Panc1 (cell line): ENCODE results near the gene FBRSL1. TPM values are rescaled to one million over a fixed set of nuclear protein-coding genes. Genes with fewer than 3 reads are reported as not detected.

Experiments
- ATAC-seq: fragments of 200-7000 bp; cut with Tn5 transposase; 2 replicates; pipeline ENCODE4 v1.9.1; 2020; ENCODE audit warnings: mild to moderate bottlenecking, moderate library complexity
- BruUV-seq: library from RNA; stranded (reverse); fragments of 400-500 nt; replicated peaks from 2 replicates; lab custom pipeline; 2021; lab: Mats Ljungman, UMichigan
- CTCF ChIA-PET: fragments of 300-600 bp; sonication (Branson Sonifier 250); formaldehyde crosslinking; loops from one replicate; lab custom pipeline; 2022; ENCODE audit warnings: antibody characterized with exemption; lab: Charles Lee
- POLR2A ChIA-PET: fragments of 300-600 bp; sonication (Branson Sonifier 250); formaldehyde crosslinking; loops from one replicate; lab custom pipeline; 2022; ENCODE audit warnings: antibody characterized with exemption; lab: Charles Lee
- DNase-seq: peaks from one replicate; pipeline ENCODE4 v3.0.0-alpha.2; 2010; ENCODE audit warnings: low read depth, low spot score
- H3K27ac ChIP-seq: 2 replicates; pipeline ENCODE4 v1.5.1; 2011; ENCODE audit warnings: mild to moderate bottlenecking, low read length, inconsistent platforms
- H3K27me3 ChIP-seq: fragments of 200-500 bp; sonication (Bioruptor generic); 2 replicates; pipeline ENCODE4 v1.6.0; 2014; ENCODE audit warnings: low read length, inconsistent platforms; ENCODE audit not compliant: control insufficient read depth, insufficient read depth
- H3K36me3 ChIP-seq: fragments of 200-500 bp; sonication (Bioruptor generic); 2 replicates; pipeline ENCODE4 v1.5.1; 2014; ENCODE audit warnings: inconsistent platforms, mild to moderate bottlenecking, low read length, moderate library complexity; ENCODE audit not compliant: control insufficient read depth, insufficient read depth
- H3K4me1 ChIP-seq: 2 replicates; pipeline ENCODE4 v1.5.1; 2011; ENCODE audit warnings: inconsistent platforms, mild to moderate bottlenecking, low read length, moderate library complexity; ENCODE audit not compliant: control insufficient read depth, insufficient read depth
- H3K4me3 ChIP-seq, 2 experiments: 2 replicates each; pipeline ENCODE4 v1.5.1; 2011 to 2012; ENCODE audit warnings: low read depth in 2 of 2, low read length in 2 of 2, mild to moderate bottlenecking in 2 of 2, inconsistent platforms in 1 of 2, moderate library complexity in 1 of 2
- H3K9me3 ChIP-seq: fragments of 200-500 bp; sonication (Bioruptor generic); 2 replicates; pipeline ENCODE4 v1.5.1; 2014; ENCODE audit warnings: low read depth, mild to moderate bottlenecking, inconsistent platforms, low read length, moderate library complexity; ENCODE audit not compliant: control insufficient read depth, insufficient read depth
- POLR2AphosphoS5 ChIP-seq: IDR thresholded peaks from 2 replicates; pipeline ENCODE4 v1.6.1; 2012; ENCODE audit warnings: mild to moderate bottlenecking, low read depth, low read length, moderate library complexity
- SIN3A ChIP-seq: IDR thresholded peaks from 2 replicates; pipeline ENCODE4 v1.6.1; 2012; ENCODE audit warnings: low read depth, mild to moderate bottlenecking, low read length, moderate library complexity, borderline replicate concordance; ENCODE audit not compliant: insufficient read depth
- TCF7L2 ChIP-seq: IDR thresholded peaks from 2 replicates; pipeline ENCODE4 v1.6.1; 2011; ENCODE audit warnings: mild to moderate bottlenecking, low read depth, low read length, inconsistent platforms
- in situ Hi-C: cut with HindIII; loops from 2 replicates; pipeline ENCODE4 v1.10.0; 2016; ENCODE audit warnings: low sequenced_read_pairs, low pct_unique_long_range_greater_than_20kb
- intact Hi-C: fragments of 100-400 bp; cut with micrococcal nuclease; formaldehyde crosslinking; loops from one replicate; pipeline ENCODE4 v1.10.0; 2022; ENCODE audit not compliant: unreplicated experiment
- total RNA-seq: library from RNA; stranded (reverse); gene quantifications from one replicate; pipeline ENCODE4 v1.2.1, GENCODE V29; 2021; ENCODE audit not compliant: unreplicated experiment
- TF ChIP-seq, protein P1 (sequence below): fragments of 450-650 bp; IDR thresholded peaks from 2 replicates; pipeline ENCODE4 v1.5.1; 2017; ENCODE audit warnings: mild to moderate bottlenecking
- TF ChIP-seq, protein P2 (sequence below), 2 experiments: IDR thresholded peaks; 2 replicates each; pipeline ENCODE4 v1.6.1; 2011 to 2012; ENCODE audit warnings: low read depth in 2 of 2, control low read depth in 1 of 2, low read length in 1 of 2, mild to moderate bottlenecking in 1 of 2, moderate library complexity in 1 of 2; ENCODE audit not compliant: insufficient read depth in 1 of 2

FBRSL1 gene
- total RNA-seq, 1 experiment from 2014 or later: 104 TPM

GRCh38 chr12:132456944-132457495 is 32.9 kb upstream of the FBRSL1 start:
- no peak for ATAC-seq
- CTCF ChIA-PET: no interaction called here

DNA sequence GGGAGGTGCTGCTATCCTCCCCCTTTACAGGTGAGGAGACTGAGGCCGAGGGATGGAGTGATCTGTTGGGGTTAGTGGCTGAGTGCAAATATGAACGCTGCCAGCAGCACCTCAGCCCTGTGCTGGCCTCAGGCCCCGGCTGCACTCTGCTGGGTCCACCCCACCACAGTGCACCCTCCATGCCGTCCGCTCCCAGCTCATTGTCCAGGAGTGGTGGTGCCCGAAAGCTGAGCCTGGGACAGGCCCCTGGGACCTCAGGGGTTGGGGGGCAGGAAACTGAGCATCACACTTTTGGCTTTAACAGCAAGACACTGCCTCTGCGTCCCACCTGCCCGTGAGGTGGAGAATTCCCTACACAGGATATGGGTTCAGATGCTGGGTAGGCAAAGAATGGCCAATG is 31.5 kb upstream of the FBRSL1 start:
- no peaks in the 10 kb centered on the region for H3K9me3 ChIP-seq
- H3K4me1 ChIP-seq: peaks cover 8% of the 10 kb centered on the region
- intact Hi-C loops: no loop called here
- no peak for ATAC-seq
- no peak for DNase-seq
- no peak overlapping the region for H3K4me3 ChIP-seq
- no peaks in the 10 kb centered on the region for H3K36me3 ChIP-seq
- no peaks in the 10 kb centered on the region for H3K27me3 ChIP-seq
- ChIA-PET CTCF (no interaction called here), POLR2A (no interaction called here)
- in situ Hi-C loops: no loop called here
- BruUV-seq: no TSS peak
- H3K27ac ChIP-seq: no peak overlapping the region
- TF ChIP-seq, protein P1, sequence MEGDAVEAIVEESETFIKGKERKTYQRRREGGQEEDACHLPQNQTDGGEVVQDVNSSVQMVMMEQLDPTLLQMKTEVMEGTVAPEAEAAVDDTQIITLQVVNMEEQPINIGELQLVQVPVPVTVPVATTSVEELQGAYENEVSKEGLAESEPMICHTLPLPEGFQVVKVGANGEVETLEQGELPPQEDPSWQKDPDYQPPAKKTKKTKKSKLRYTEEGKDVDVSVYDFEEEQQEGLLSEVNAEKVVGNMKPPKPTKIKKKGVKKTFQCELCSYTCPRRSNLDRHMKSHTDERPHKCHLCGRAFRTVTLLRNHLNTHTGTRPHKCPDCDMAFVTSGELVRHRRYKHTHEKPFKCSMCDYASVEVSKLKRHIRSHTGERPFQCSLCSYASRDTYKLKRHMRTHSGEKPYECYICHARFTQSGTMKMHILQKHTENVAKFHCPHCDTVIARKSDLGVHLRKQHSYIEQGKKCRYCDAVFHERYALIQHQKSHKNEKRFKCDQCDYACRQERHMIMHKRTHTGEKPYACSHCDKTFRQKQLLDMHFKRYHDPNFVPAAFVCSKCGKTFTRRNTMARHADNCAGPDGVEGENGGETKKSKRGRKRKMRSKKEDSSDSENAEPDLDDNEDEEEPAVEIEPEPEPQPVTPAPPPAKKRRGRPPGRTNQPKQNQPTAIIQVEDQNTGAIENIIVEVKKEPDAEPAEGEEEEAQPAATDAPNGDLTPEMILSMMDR: no peak
- TF ChIP-seq, protein P2, sequence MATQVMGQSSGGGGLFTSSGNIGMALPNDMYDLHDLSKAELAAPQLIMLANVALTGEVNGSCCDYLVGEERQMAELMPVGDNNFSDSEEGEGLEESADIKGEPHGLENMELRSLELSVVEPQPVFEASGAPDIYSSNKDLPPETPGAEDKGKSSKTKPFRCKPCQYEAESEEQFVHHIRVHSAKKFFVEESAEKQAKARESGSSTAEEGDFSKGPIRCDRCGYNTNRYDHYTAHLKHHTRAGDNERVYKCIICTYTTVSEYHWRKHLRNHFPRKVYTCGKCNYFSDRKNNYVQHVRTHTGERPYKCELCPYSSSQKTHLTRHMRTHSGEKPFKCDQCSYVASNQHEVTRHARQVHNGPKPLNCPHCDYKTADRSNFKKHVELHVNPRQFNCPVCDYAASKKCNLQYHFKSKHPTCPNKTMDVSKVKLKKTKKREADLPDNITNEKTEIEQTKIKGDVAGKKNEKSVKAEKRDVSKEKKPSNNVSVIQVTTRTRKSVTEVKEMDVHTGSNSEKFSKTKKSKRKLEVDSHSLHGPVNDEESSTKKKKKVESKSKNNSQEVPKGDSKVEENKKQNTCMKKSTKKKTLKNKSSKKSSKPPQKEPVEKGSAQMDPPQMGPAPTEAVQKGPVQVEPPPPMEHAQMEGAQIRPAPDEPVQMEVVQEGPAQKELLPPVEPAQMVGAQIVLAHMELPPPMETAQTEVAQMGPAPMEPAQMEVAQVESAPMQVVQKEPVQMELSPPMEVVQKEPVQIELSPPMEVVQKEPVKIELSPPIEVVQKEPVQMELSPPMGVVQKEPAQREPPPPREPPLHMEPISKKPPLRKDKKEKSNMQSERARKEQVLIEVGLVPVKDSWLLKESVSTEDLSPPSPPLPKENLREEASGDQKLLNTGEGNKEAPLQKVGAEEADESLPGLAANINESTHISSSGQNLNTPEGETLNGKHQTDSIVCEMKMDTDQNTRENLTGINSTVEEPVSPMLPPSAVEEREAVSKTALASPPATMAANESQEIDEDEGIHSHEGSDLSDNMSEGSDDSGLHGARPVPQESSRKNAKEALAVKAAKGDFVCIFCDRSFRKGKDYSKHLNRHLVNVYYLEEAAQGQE (IDR thresholded peaks at IDR 0.05; ENCODE audit: insufficient read depth in 1 of 2, low read depth in 2 of 2, low read length in 1 of 2): no peak
- TF ChIP-seq TCF7L2 (no peak), SIN3A (no peak), POLR2AphosphoS5 (no peak)

More at GRCh38 chr12:132456944-132457495, 32.9 kb upstream of the FBRSL1 start:
- no peaks in the 10 kb centered on the region for H3K36me3 ChIP-seq
- intact Hi-C loops (no loop called here), in situ Hi-C loops (no loop called here)
- peaks cover 13% of the 10 kb centered on the region for H3K4me1 ChIP-seq
- no peaks in the 10 kb centered on the region for H3K9me3 ChIP-seq
- no peak overlapping the region for H3K4me3 ChIP-seq
- no TSS peak for BruUV-seq
- no peaks in the 10 kb centered on the region for H3K27me3 ChIP-seq
- no peak overlapping the region for H3K27ac ChIP-seq
- no peak for TF ChIP-seq TCF7L2
- TF ChIP-seq, protein P2 (IDR thresholded peaks at IDR 0.05; ENCODE audit: insufficient read depth in 1 of 2, low read depth in 2 of 2, low read length in 1 of 2): no peak
- TF ChIP-seq, protein P1: no peak
- no peak for TF ChIP-seq POLR2AphosphoS5
- no peak for TF ChIP-seq SIN3A
- POLR2A ChIA-PET: no interaction called here
- no peak for DNase-seq
